HepG2 (cell line): ENCODE results near the gene PSMB3. TPM values are rescaled to one million over a fixed set of nuclear protein-coding genes. Genes with fewer than 3 reads are reported as not detected.
A peak's percentile ranks its signal among the peaks of the same experiment; 100 is the strongest.

Experiments
- ATAC-seq: fragments of 200-7000 bp; cut with Tn5 transposase; 3 replicates; pipeline ENCODE4 v1.9.1; 2020; ENCODE audit warnings: mild to moderate bottlenecking, moderate library complexity
- BruUV-seq: library from RNA; stranded (reverse); fragments of 400-500 nt; replicated peaks from 2 replicates; lab custom pipeline; 2021; lab: Mats Ljungman, UMichigan
- CTCF ChIA-PET: fragments of 300-600 bp; formaldehyde crosslinking; extraction: SDS; loops from one replicate; lab custom pipeline; 2021; ENCODE audit warnings: low total read pairs, inconsistent platforms, low intra/inter-chr PET ratio; lab: Yijun Ruan, JAX
- POLR2A ChIA-PET: fragments of 350-600 bp; sonication (Branson Sonifier 250); formaldehyde crosslinking; loops from one replicate; lab custom pipeline; 2020; ENCODE audit warnings: antibody characterized with exemption, inconsistent platforms; lab: Yijun Ruan, JAX
- DNase-seq: peaks from one replicate; pipeline ENCODE4 v3.0.0-alpha.2; 2015; ENCODE audit warnings: low spot score
- FAIRE-seq: peaks from 3 replicates; lab custom pipeline; 2011; peaks lifted over from hg19 to GRCh38; lab: Jason Lieb, UNC
- H2AFZ ChIP-seq: one replicate; pipeline ENCODE4 v1.6.1; 2011; ENCODE audit warnings: low read length, inconsistent platforms
- H3K27ac ChIP-seq: fragments of 300-600 bp; 3 replicates; pipeline ENCODE4 v1.8.0; 2011; ENCODE audit warnings: mixed run types, mild to moderate bottlenecking, mixed read lengths, low read length, inconsistent platforms; ENCODE audit not compliant: insufficient read depth; ENCODE audit errors: extremely low read length
- H3K27me3 ChIP-seq, 2 experiments: fragments of 200-600 bp in 1 of 2; 2 replicates in 1 of 2; 3 replicates in 1 of 2; pipeline versions ENCODE4 v1.6.0 to v1.8.0; 2011; ENCODE audit warnings: low read length in 2 of 2, mild to moderate bottlenecking in 2 of 2, moderate library complexity in 2 of 2, inconsistent platforms in 1 of 2; ENCODE audit not compliant: insufficient read depth in 2 of 2, control insufficient read depth in 1 of 2
- H3K36me3 ChIP-seq, 2 experiments: fragments of 200-600 bp in 1 of 2; replicated peaks in 1 of 2; 2 replicates in 1 of 2; 3 replicates in 1 of 2; pipeline versions ENCODE4 v1.5.1 to v1.8.0; 2011; ENCODE audit warnings: low read length in 2 of 2, inconsistent platforms in 1 of 2; ENCODE audit not compliant: insufficient read depth in 2 of 2, control insufficient read depth in 1 of 2
- H3K4me1 ChIP-seq: 2 replicates; pipeline ENCODE4 v1.5.1; 2012; ENCODE audit warnings: low read length, inconsistent platforms; ENCODE audit not compliant: insufficient read depth
- H3K4me2 ChIP-seq: 2 replicates; pipeline ENCODE4 v1.6.0; 2011; ENCODE audit warnings: low read depth, low read length, inconsistent platforms
- H3K4me3 ChIP-seq, 3 experiments: fragments of 200-600 bp in 1 of 3; sonication (generic), shearing (Covaris generic) in 1 of 3; replicated peaks in 1 of 3; 2 replicates each; pipeline ENCODE4 v1.5.1; 2011 to 2016; ENCODE audit warnings: low read length in 3 of 3, inconsistent platforms in 2 of 3, low read depth in 2 of 3, mild to moderate bottlenecking in 2 of 3, control low read depth in 1 of 3, mixed read lengths in 1 of 3; ENCODE audit not compliant: insufficient read depth in 1 of 3
- H3K79me2 ChIP-seq: one replicate; pipeline ENCODE4 v1.6.1; 2011; ENCODE audit warnings: low read length, inconsistent platforms; ENCODE audit not compliant: insufficient read depth
- H3K9ac ChIP-seq: 2 replicates; pipeline ENCODE4 v1.6.0; 2011; ENCODE audit warnings: mild to moderate bottlenecking, low read depth, low read length, inconsistent platforms; ENCODE audit not compliant: insufficient read depth
- H3K9me3 ChIP-seq: 2 replicates; pipeline ENCODE4 v1.5.1; 2012; ENCODE audit warnings: mild to moderate bottlenecking, low read length
- H4K20me1 ChIP-seq: 2 replicates; pipeline ENCODE4 v1.6.0; 2011; ENCODE audit warnings: inconsistent platforms, mild to moderate bottlenecking, low read length, moderate library complexity; ENCODE audit not compliant: insufficient read depth
- ARID4A ChIP-seq: sonication (generic); formaldehyde crosslinking; IDR thresholded peaks from 2 replicates; pipeline ENCODE4 v1.5.0; 2020; ENCODE audit warnings: mild to moderate bottlenecking, missing genetic modification reagents, borderline replicate concordance
- ELF1 ChIP-seq: sonication (generic); formaldehyde crosslinking; IDR thresholded peaks from 2 replicates; pipeline ENCODE4 v1.4.0; 2020; ENCODE audit warnings: missing genetic modification reagents
- FOSL1 ChIP-seq: sonication (generic); formaldehyde crosslinking; IDR thresholded peaks from 2 replicates; pipeline ENCODE4 v1.9.0; 2021; ENCODE audit warnings: missing genetic modification reagents, borderline replicate concordance
- GZF1 ChIP-seq: sonication (generic); formaldehyde crosslinking; IDR thresholded peaks from 2 replicates; pipeline ENCODE4 v1.5.1; 2020; ENCODE audit warnings: mild to moderate bottlenecking, missing genetic modification reagents
- HIVEP1 ChIP-seq: sonication (generic); formaldehyde crosslinking; IDR thresholded peaks from 2 replicates; pipeline ENCODE4 v1.4.0; 2020; ENCODE audit warnings: mild to moderate bottlenecking, missing genetic modification reagents
- RBM22 ChIP-seq: fragments of 200-400 bp; formaldehyde crosslinking; optimal IDR thresholded peaks from 2 replicates; pipeline ENCODE3; 2017; ENCODE audit warnings: mild to moderate bottlenecking, low read length, moderate library complexity
- RFX3 ChIP-seq: IDR thresholded peaks from 2 replicates; pipeline ENCODE4 v1.6.1; 2016; ENCODE audit warnings: missing biosample characterization, missing genetic modification reagents
- SSRP1 ChIP-seq: IDR thresholded peaks from 2 replicates; pipeline ENCODE4 v1.6.1; 2016; ENCODE audit warnings: control low read depth
- TARDBP ChIP-seq: sonication (generic); formaldehyde crosslinking; IDR thresholded peaks from 2 replicates; pipeline ENCODE4 v1.8.0; 2022; ENCODE audit warnings: mild to moderate bottlenecking, missing genetic modification reagents
- TCF7L2 ChIP-seq: IDR thresholded peaks from 2 replicates; pipeline ENCODE4 v1.6.1; 2011; ENCODE audit warnings: mild to moderate bottlenecking, low read depth, low read length, moderate library complexity
- THAP11 ChIP-seq: IDR thresholded peaks from 2 replicates; pipeline ENCODE4 v1.6.1; 2016; ENCODE audit warnings: missing biosample characterization, missing genetic modification reagents
- ZNF136 ChIP-seq: sonication (generic); formaldehyde crosslinking; IDR thresholded peaks from 2 replicates; pipeline ENCODE4 v1.8.1; 2022; ENCODE audit warnings: low read depth, mild to moderate bottlenecking, moderate library complexity, missing genetic modification reagents
- ZNF18 ChIP-seq: sonication (generic); formaldehyde crosslinking; IDR thresholded peaks from 2 replicates; pipeline ENCODE4 v1.8.0; 2022; ENCODE audit warnings: mild to moderate bottlenecking, missing genetic modification reagents; ENCODE audit not compliant: insufficient replicate concordance
- ZNF3 ChIP-seq: IDR thresholded peaks from 2 replicates; pipeline ENCODE4 v1.7.0; 2017; ENCODE audit warnings: inconsistent platforms
- ZNF414 ChIP-seq: sonication (generic); formaldehyde crosslinking; IDR thresholded peaks from 2 replicates; pipeline ENCODE4 v1.5.0; 2020; ENCODE audit warnings: missing genetic modification reagents
- ZNF7 ChIP-seq: IDR thresholded peaks from 2 replicates; pipeline ENCODE4 v1.6.1; 2016; ENCODE audit warnings: missing biosample characterization, missing genetic modification reagents
- WGBS: methylation state at CpG from one replicate; pipeline ENCODE4 v1.1.6; 2017; ENCODE audit warnings: low lambda C conversion rate; 5-methylcytosine and 5-hydroxymethylcytosine counted together
- in situ Hi-C: cut with HindIII; loops from 2 replicates; pipeline ENCODE4 v1.10.0; 2017; ENCODE audit warnings: low pct_unique_long_range_greater_than_20kb; ENCODE audit not compliant: extremely low pct_ligation_motif_present
- intact Hi-C: fragments of 100-400 bp; cut with micrococcal nuclease; formaldehyde crosslinking; loops from one replicate; pipeline ENCODE4 v1.10.0; 2022; ENCODE audit not compliant: unreplicated experiment
- polyA plus RNA-seq, 8 experiments: library from polyadenylated mRNA; depleted of rRNA in 3 of 8; stranded (reverse) in 7 of 8; unstranded in 1 of 8; fragments of >200 nt; fragmentation: Illumina TruSeq in 4 of 8; extraction: Trizol in 4 of 8; gene quantifications; 2 replicates each; pipeline versions ENCODE4 v1.2.1 to v1.2.3, GENCODE V29; 2011 to 2016; ENCODE audit warnings: low read depth in 4 of 8, missing spikeins in 1 of 8, mixed read lengths in 1 of 8; ENCODE audit not compliant: insufficient read depth in 1 of 8
- total RNA-seq, 5 experiments: library from RNA; depleted of rRNA; stranded (reverse); fragments of >200 nt; fragmentation: Illumina TruSeq; extraction: Trizol; gene quantifications; 2 replicates each; pipeline ENCODE4 v1.2.3, GENCODE V29; 2016; ENCODE audit warnings: low read depth in 1 of 5

The PSMB3 gene
- total and polyA plus RNA-seq, 2 of the 13 experiments (the other 11 are each of a cell fraction or from before 2014, with no cell fraction given), result 366 to 517 TPM

- TF ChIP-seq SSRP1, result 0 out of 2 replicates have a peak, but pooled peaks have one; percentile 46
- TF ChIP-seq ELF1 (CRISPR knock-in tag), result no peak
- peak; percentile 44; the same call in 1 of the 2 replicates for TF ChIP-seq TARDBP (CRISPR knock-in tag)
- no peak for TF ChIP-seq RFX3 (CRISPR knock-in tag)
- TF ChIP-seq RBM22, result peak; percentile 98
These were observed 24.2 kb upstream of the PSMB3 start (continued) for GRCh38 chr17:38728290-38728831.

- CTCF ChIA-PET, result interaction anchor here (1.4 to 1.5 kb wide), 2 partner anchors 25 to 52 kb away, joined by 4 to 6 read pairs; no protein-coding TSS in a partner anchor
- H3K79me2 ChIP-seq, result peaks cover 26% of the 10 kb centered on the region
- ATAC-seq (no peak), DNase-seq (no peak), FAIRE-seq (no peak)
- peaks cover 50% of the 10 kb centered on the region for H3K4me1 ChIP-seq
- peak overlapping the region; percentile 70 for H3K27ac ChIP-seq
- peak overlapping the region; percentile 80 for H3K9ac ChIP-seq
- BruUV-seq, result no TSS peak
- peak overlapping the region; percentile 93 for H3K4me2 ChIP-seq
- H4K20me1 ChIP-seq, result peaks cover 12% of the 10 kb centered on the region; the same call in 1 of the 2 replicates
- POLR2A ChIA-PET, result interaction anchor here (0.9 to 3.0 kb wide), 7 partner anchors 10 to 52 kb away, joined by 3 to 29 read pairs (median 7); partner anchors contain the start of gene MLLT6
- intact Hi-C loops, result no loop called here
- in situ Hi-C loops, result no loop called here
- peaks cover 14 to 29% of the 10 kb centered on the region in 2 experiments for H3K36me3 ChIP-seq
- peak overlapping the region; percentile 45 to 95 (median 65); a peak in 5 of 6 replicates for H3K4me3 ChIP-seq
- no peak overlapping the region for H2AFZ ChIP-seq
- no peaks in the 10 kb centered on the region for H3K9me3 ChIP-seq
- 48% methylated on average over 14 of the region's 14 CpGs for WGBS
- no peaks in the 10 kb centered on the region for H3K27me3 ChIP-seq
- TF ChIP-seq TCF7L2 (no peak), FOSL1 (no peak), ZNF414 (peak; percentile 79; the same call in 1 of the 2 replicates), THAP11 (CRISPR knock-in tag) (no peak), ZNF18 (CRISPR knock-in tag) (no peak), ZNF136 (CRISPR knock-in tag) (no peak), GZF1 (CRISPR knock-in tag) (no peak), ZNF7 (no peak), ZNF3 (CRISPR knock-in tag) (no peak), HIVEP1 (CRISPR knock-in tag) (0 out of 2 replicates have a peak, but pooled peaks have one; percentile 60), ARID4A (CRISPR knock-in tag) (no peak)
These were observed 23.1 kb upstream of the PSMB3 start for GRCh38 chr17:38729368-38729885.
